ENCODE results near the gene KREMEN1.

Gene KREMEN1

DNA sequence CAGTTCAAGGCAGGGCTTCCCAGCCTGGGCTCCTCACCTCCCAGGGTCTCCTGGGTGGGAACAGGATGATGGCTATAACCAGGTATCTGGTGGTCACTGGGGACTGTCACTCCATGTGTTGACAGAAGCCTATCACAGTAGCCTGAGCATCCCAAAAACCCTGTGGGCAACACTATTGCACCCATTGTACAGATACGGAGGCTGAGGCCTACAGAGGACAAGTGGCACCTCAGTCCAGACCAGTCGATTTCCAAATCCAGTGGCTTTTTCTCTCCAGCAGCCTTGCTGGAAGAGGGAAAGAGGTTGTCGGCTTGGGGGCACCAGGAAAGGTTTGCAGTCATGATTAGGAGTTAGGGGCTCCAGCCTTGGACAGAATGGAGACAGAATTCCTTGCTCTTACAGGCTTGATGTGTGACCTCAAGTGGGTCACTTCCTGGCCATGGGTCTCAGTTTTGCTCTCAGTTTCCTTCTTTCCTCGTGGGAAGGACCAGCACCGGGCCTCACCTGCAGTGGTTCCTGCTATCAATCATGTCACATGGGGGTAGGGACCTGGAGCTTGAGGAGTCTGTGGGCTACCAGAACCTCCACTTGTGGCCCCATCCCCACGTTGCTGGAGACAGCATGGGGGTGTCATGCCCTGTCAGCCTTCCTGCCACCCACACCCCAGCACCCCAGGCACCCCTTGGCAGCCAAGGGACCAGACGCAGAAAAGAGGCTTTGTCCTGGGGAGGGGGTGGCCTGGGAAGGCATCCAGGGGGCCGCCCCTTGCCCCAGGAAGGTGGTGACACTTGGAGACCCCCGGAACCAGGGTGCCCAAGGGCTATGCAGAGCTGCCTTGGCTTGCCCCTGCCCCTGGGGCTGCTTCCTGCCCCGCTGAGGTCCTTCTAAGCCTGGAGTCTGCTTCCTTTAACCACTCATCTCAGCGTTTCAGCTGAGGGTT, 135.0 kb downstream of the KREMEN1 start:
- Histone ChIP-seq H3K27me3 (ENCODE audit: low read depth, low read length) (no peaks in the 10 kb centered on the region), H3K4me3 (ENCODE audit: low read depth in 1 of 2, low read length in 2 of 2) (no peak overlapping the region), H3K4me1 (ENCODE audit: control insufficient read depth in 1 of 2, insufficient read depth in 2 of 2, low read length in 2 of 2) (peaks cover 0 to 10% of the 10 kb centered on the region in 2 donors), H3K27ac (ENCODE audit: low read length) (no peak overlapping the region), H3K9me3 (ENCODE audit: control insufficient read depth in 1 of 2, low read length in 2 of 2) (no peaks in the 10 kb centered on the region), H3K36me3 (ENCODE audit: control insufficient read depth in 1 of 2, insufficient read depth in 2 of 2, low read length in 2 of 2) (no peaks in the 10 kb centered on the region)

- H3K9me3 ChIP-seq (ENCODE audit: control insufficient read depth in 1 of 2, low read length in 2 of 2) = no peaks in the 10 kb centered on the region
- no peak overlapping the region for H3K4me3 ChIP-seq (ENCODE audit: low read depth in 1 of 2, low read length in 2 of 2)
- peaks cover 0 to 10% of the 10 kb centered on the region in 2 donors for H3K4me1 ChIP-seq (ENCODE audit: control insufficient read depth in 1 of 2, insufficient read depth in 2 of 2, low read length in 2 of 2)
- no peaks in the 10 kb centered on the region for H3K27me3 ChIP-seq (ENCODE audit: low read depth, low read length)
- H3K27ac ChIP-seq (ENCODE audit: low read length) = no peak overlapping the region
- H3K36me3 ChIP-seq (ENCODE audit: control insufficient read depth in 1 of 2, insufficient read depth in 2 of 2, low read length in 2 of 2) = no peaks in the 10 kb centered on the region
Measured at GRCh38 chr22:29208502-29208862, 135.6 kb downstream of the KREMEN1 start.

GRCh38 chr22:29208879-29209623, 136.2 kb downstream of the KREMEN1 start:
- no peaks in the 10 kb centered on the region for H3K9me3 ChIP-seq (ENCODE audit: control insufficient read depth in 1 of 2, low read length in 2 of 2)
- H3K36me3 ChIP-seq (ENCODE audit: control insufficient read depth in 1 of 2, insufficient read depth in 2 of 2, low read length in 2 of 2) = no peaks in the 10 kb centered on the region
- no peak overlapping the region for H3K27ac ChIP-seq (ENCODE audit: low read length)
- peaks cover 0 to 10% of the 10 kb centered on the region in 2 donors for H3K4me1 ChIP-seq (ENCODE audit: control insufficient read depth in 1 of 2, insufficient read depth in 2 of 2, low read length in 2 of 2)
- no peaks in the 10 kb centered on the region for H3K27me3 ChIP-seq (ENCODE audit: low read depth, low read length)
- H3K4me3 ChIP-seq (ENCODE audit: low read depth in 1 of 2, low read length in 2 of 2) = no peak overlapping the region

DNA sequence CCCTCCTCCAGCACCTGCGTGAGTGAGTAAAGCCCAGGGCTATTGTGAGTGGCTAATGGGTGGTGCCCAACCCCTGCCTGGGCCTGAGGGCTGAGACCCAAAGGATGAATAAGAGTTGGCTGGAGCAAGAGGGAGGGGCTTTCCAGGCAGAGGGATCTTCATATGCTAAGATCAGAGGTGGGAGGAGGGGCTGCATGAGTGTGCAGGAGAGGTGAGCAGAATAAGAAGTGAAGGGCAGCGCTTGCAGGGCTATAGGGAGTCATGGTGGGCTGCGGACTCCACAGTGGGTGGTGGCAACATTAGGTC, 136.7 kb downstream of the KREMEN1 start:
- Histone ChIP-seq H3K4me3 (ENCODE audit: low read depth in 1 of 2, low read length in 2 of 2) (no peak overlapping the region), H3K4me1 (ENCODE audit: control insufficient read depth in 1 of 2, insufficient read depth in 2 of 2, low read length in 2 of 2) (peaks cover 0 to 10% of the 10 kb centered on the region in 2 donors), H3K36me3 (ENCODE audit: control insufficient read depth in 1 of 2, insufficient read depth in 2 of 2, low read length in 2 of 2) (no peaks in the 10 kb centered on the region), H3K27ac (ENCODE audit: low read length) (no peak overlapping the region), H3K9me3 (ENCODE audit: control insufficient read depth in 1 of 2, low read length in 2 of 2) (no peaks in the 10 kb centered on the region), H3K27me3 (ENCODE audit: low read depth, low read length) (no peaks in the 10 kb centered on the region)

GRCh38 chr22:29211066-29211465, 138.2 kb downstream of the KREMEN1 start:
- Histone ChIP-seq H3K4me1 (ENCODE audit: control insufficient read depth in 1 of 2, insufficient read depth in 2 of 2, low read length in 2 of 2) (peaks cover 0 to 8% of the 10 kb centered on the region in 2 donors), H3K9me3 (ENCODE audit: control insufficient read depth in 1 of 2, low read length in 2 of 2) (no peaks in the 10 kb centered on the region)

GRCh38 chr22:29211466-29211865, 138.6 kb downstream of the KREMEN1 start:
- H3K4me1 ChIP-seq (ENCODE audit: control insufficient read depth in 1 of 2, insufficient read depth in 2 of 2, low read length in 2 of 2) = peaks cover 0 to 4% of the 10 kb centered on the region in 2 donors
- H3K9me3 ChIP-seq (ENCODE audit: control insufficient read depth in 1 of 2, low read length in 2 of 2) = no peaks in the 10 kb centered on the region
- no peak overlapping the region for H3K27ac ChIP-seq (ENCODE audit: low read length)
- no peak overlapping the region for H3K4me3 ChIP-seq (ENCODE audit: low read depth in 1 of 2, low read length in 2 of 2)
- H3K27me3 ChIP-seq (ENCODE audit: low read depth, low read length) = no peaks in the 10 kb centered on the region
- no peaks in the 10 kb centered on the region for H3K36me3 ChIP-seq (ENCODE audit: control insufficient read depth in 1 of 2, insufficient read depth in 2 of 2, low read length in 2 of 2)

More at GRCh38 chr22:29211066-29211465, 138.2 kb downstream of the KREMEN1 start:
- no peak overlapping the region for H3K4me3 ChIP-seq (ENCODE audit: low read depth in 1 of 2, low read length in 2 of 2)
- H3K36me3 ChIP-seq (ENCODE audit: control insufficient read depth in 1 of 2, insufficient read depth in 2 of 2, low read length in 2 of 2) = no peaks in the 10 kb centered on the region
- no peaks in the 10 kb centered on the region for H3K27me3 ChIP-seq (ENCODE audit: low read depth, low read length)
- no peak overlapping the region for H3K27ac ChIP-seq (ENCODE audit: low read length)

DNA sequence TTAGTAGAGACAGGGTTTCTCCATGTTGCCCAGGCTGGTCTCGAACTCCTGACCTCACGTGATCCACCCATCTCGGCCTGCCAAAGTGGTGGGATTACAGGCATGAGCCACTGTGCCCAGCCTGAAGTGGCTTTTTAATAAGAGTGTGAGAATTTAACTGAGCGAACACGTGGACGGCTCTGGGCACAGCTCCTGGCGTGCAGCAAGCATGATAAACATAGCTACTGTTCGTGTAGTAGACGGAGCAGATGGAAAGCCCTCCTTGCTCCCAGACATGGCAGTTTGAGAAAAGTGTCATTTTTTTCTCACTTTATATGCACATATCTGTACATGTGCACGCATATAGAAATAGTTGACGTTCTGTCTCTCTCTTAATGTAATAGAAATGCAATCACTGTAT, 139.9 kb downstream of the KREMEN1 start:
- H3K36me3 ChIP-seq (ENCODE audit: control insufficient read depth in 1 of 2, insufficient read depth in 2 of 2, low read length in 2 of 2) = no peaks in the 10 kb centered on the region
- H3K4me1 ChIP-seq (ENCODE audit: control insufficient read depth in 1 of 2, insufficient read depth in 2 of 2, low read length in 2 of 2) = no peaks in the 10 kb centered on the region
- H3K9me3 ChIP-seq (ENCODE audit: control insufficient read depth in 1 of 2, low read length in 2 of 2) = no peaks in the 10 kb centered on the region
- H3K27me3 ChIP-seq (ENCODE audit: low read depth, low read length) = no peaks in the 10 kb centered on the region
- H3K4me3 ChIP-seq (ENCODE audit: low read depth in 1 of 2, low read length in 2 of 2) = no peak overlapping the region
- no peak overlapping the region for H3K27ac ChIP-seq (ENCODE audit: low read length)

- Histone ChIP-seq H3K4me3 (ENCODE audit: low read depth in 1 of 2, low read length in 2 of 2) (no peak overlapping the region), H3K36me3 (ENCODE audit: control insufficient read depth in 1 of 2, insufficient read depth in 2 of 2, low read length in 2 of 2) (no peaks in the 10 kb centered on the region), H3K27me3 (ENCODE audit: low read depth, low read length) (no peaks in the 10 kb centered on the region), H3K27ac (ENCODE audit: low read length) (no peak overlapping the region), H3K4me1 (ENCODE audit: control insufficient read depth in 1 of 2, insufficient read depth in 2 of 2, low read length in 2 of 2) (no peaks in the 10 kb centered on the region), H3K9me3 (ENCODE audit: control insufficient read depth in 1 of 2, low read length in 2 of 2) (no peaks in the 10 kb centered on the region)
Measured at GRCh38 chr22:29213493-29213892, 140.7 kb downstream of the KREMEN1 start.

DNA sequence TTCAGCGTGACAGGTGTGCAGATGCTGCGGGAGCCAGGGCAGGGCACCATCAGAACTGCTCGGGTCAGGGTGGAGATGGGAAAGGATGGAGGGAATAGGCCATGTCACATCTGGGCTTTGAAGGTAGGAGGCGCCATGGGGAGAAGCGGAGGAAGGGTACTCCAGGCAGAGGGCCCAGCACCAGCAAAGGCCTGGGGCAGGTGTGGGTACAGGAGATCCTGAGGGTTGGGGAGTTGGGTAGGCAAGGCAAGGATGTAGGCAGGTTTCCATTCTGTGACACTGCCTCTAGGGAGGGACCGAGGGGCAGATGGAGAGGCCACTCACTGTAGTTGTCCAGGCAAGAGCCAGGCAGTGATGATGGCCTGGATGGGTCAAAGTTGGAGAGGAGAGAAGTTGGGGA, 141.4 kb downstream of the KREMEN1 start:
- Histone ChIP-seq H3K27ac (ENCODE audit: low read length) (no peak overlapping the region), H3K9me3 (ENCODE audit: control insufficient read depth in 1 of 2, low read length in 2 of 2) (no peaks in the 10 kb centered on the region), H3K4me3 (ENCODE audit: low read depth in 1 of 2, low read length in 2 of 2) (no peak overlapping the region), H3K4me1 (ENCODE audit: control insufficient read depth in 1 of 2, insufficient read depth in 2 of 2, low read length in 2 of 2) (no peaks in the 10 kb centered on the region), H3K27me3 (ENCODE audit: low read depth, low read length) (no peaks in the 10 kb centered on the region), H3K36me3 (ENCODE audit: control insufficient read depth in 1 of 2, insufficient read depth in 2 of 2, low read length in 2 of 2) (no peaks in the 10 kb centered on the region)

DNA sequence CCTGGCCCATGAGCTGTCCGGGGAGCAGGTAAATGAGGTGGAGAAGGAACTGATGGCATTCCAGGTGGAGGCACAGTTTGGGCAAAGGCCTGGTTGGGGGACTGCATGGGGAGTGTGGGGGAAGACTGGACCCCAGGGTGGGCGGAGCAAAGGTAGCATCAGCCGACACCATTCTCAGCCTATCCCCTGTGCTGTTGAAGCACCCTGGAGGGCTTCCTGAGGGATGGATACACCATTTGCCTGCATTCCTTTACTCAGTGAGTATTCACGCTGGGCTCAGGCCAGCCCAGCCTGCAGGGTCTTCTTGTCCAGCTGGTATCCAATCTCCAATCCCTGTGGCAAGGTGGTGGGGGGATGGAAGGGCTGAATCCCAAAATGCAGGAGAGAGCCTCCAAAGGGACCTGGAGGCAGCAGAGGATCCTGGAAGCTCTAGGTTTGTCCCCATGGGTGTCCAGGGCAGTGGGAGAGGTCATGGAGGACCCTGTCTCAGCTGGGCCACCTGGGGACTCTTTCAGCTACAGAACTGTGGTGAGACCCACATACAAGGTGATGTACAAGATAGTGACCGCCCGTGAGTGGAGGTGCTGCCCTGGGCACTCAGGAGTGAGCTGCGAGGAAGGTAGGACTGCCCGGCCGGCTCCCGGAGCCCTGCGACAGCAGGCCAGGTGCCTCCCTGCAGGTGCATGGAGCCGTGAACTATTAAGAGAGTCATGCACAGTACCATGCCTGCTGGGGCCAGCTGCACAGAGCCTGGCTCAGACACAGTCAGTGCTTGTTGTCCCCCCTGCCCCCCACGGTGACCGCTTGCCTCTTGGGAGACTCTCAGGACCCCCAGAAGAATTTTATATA, 142.4 kb downstream of the KREMEN1 start:
- Histone ChIP-seq H3K27me3 (ENCODE audit: low read depth, low read length) (no peaks in the 10 kb centered on the region), H3K27ac (ENCODE audit: low read length) (no peak overlapping the region)

More for the DNA sequence above, 142.4 kb downstream of the KREMEN1 start:
- Histone ChIP-seq H3K4me3 (ENCODE audit: low read depth in 1 of 2, low read length in 2 of 2) (no peak overlapping the region), H3K4me1 (ENCODE audit: control insufficient read depth in 1 of 2, insufficient read depth in 2 of 2, low read length in 2 of 2) (peaks cover 0 to 3% of the 10 kb centered on the region in 2 donors), H3K36me3 (ENCODE audit: control insufficient read depth in 1 of 2, insufficient read depth in 2 of 2, low read length in 2 of 2) (no peaks in the 10 kb centered on the region), H3K9me3 (ENCODE audit: control insufficient read depth in 1 of 2, low read length in 2 of 2) (no peaks in the 10 kb centered on the region)

Data from muscle layer of duodenum (tissue), 2 donors.